HepG2 (cell line): ENCODE results near the gene SLC25A10. TPM values are rescaled to one million over a fixed set of nuclear protein-coding genes. Genes with fewer than 3 reads are reported as not detected.

ENCODE experiments used
- ATF3 ChIP-seq: sonication (generic); formaldehyde crosslinking; IDR thresholded peaks from 2 replicates; pipeline ENCODE4 v1.4.0; 2020; ENCODE audit warnings: missing genetic modification reagents
- DMAP1 ChIP-seq: IDR thresholded peaks from 2 replicates; pipeline ENCODE4 v1.6.1; 2016
- MBNL3 ChIP-seq: fragments of 250-450 bp; sonication (Bioruptor Pico); conservative IDR thresholded peaks from 2 replicates; pipeline ENCODE4 v1.8.0; 2022; ENCODE audit warnings: mild to moderate bottlenecking, inconsistent platforms
- MNT ChIP-seq: fragments of 450-650 bp; IDR thresholded peaks from 2 replicates; pipeline ENCODE4 v1.6.1; 2016
- PBX3 ChIP-seq: sonication (generic); formaldehyde crosslinking; IDR thresholded peaks from 2 replicates; pipeline ENCODE4 v1.8.1; 2023; ENCODE audit warnings: missing genetic modification reagents, inconsistent platforms, borderline replicate concordance
- RXRB ChIP-seq: IDR thresholded peaks from 2 replicates; pipeline ENCODE4 v1.6.1; 2016; ENCODE audit warnings: borderline replicate concordance, missing genetic modification reagents, missing compliant biosample characterization
- SNAI1 ChIP-seq: sonication (generic); formaldehyde crosslinking; IDR thresholded peaks from 2 replicates; pipeline ENCODE4 v1.5.0; 2020; ENCODE audit warnings: mild to moderate bottlenecking, missing genetic modification reagents, borderline replicate concordance
- ZBTB40 ChIP-seq, 2 experiments: fragments of 450-650 bp in 1 of 2; sonication (generic) in 1 of 2; formaldehyde crosslinking in 1 of 2; IDR thresholded peaks; 2 replicates each; pipeline versions ENCODE4 v1.6.1 to v1.8.0; 2016 to 2022; ENCODE audit warnings: antibody characterized with exemption in 1 of 2, mild to moderate bottlenecking in 1 of 2, missing genetic modification reagents in 1 of 2
- ZNF552 ChIP-seq: sonication (generic); formaldehyde crosslinking; IDR thresholded peaks from 2 replicates; pipeline ENCODE4 v1.9.0; 2022; ENCODE audit warnings: missing genetic modification reagents, mild to moderate bottlenecking, borderline replicate concordance
- ZNF781 ChIP-seq: sonication (generic); formaldehyde crosslinking; IDR thresholded peaks from 2 replicates; pipeline ENCODE4 v1.5.1; 2020; ENCODE audit warnings: borderline replicate concordance, mild to moderate bottlenecking, missing genetic modification reagents; ENCODE audit errors: not compliant biosample characterization
- ZNF839 ChIP-seq: sonication (generic); formaldehyde crosslinking; IDR thresholded peaks from 2 replicates; pipeline ENCODE4 v1.4.0; 2020; ENCODE audit warnings: missing genetic modification reagents, mild to moderate bottlenecking, borderline replicate concordance
- ZSCAN5A ChIP-seq: sonication (generic); formaldehyde crosslinking; IDR thresholded peaks from 2 replicates; pipeline ENCODE4 v1.8.0; 2022; ENCODE audit warnings: mild to moderate bottlenecking, missing genetic modification reagents, borderline replicate concordance
- polyA plus RNA-seq, 8 experiments: library from polyadenylated mRNA; depleted of rRNA in 3 of 8; stranded (reverse) in 7 of 8; unstranded in 1 of 8; fragments of >200 nt; fragmentation: Illumina TruSeq in 4 of 8; extraction: Trizol in 4 of 8; gene quantifications; 2 replicates each; pipeline versions ENCODE4 v1.2.1 to v1.2.3, GENCODE V29; 2011 to 2016; ENCODE audit warnings: low read depth in 4 of 8, missing spikeins in 1 of 8, mixed read lengths in 1 of 8; ENCODE audit not compliant: insufficient read depth in 1 of 8
- total RNA-seq, 5 experiments: library from RNA; depleted of rRNA; stranded (reverse); fragments of >200 nt; fragmentation: Illumina TruSeq; extraction: Trizol; gene quantifications; 2 replicates each; pipeline ENCODE4 v1.2.3, GENCODE V29; 2016; ENCODE audit warnings: low read depth in 1 of 5

Gene SLC25A10
- total and polyA plus RNA-seq, 2 of the 13 experiments (the other 11 are each of a cell fraction or from before 2014, with no cell fraction given), result 46.5 to 140 TPM

GRCh38 chr17:81701288-81702071, 10.6 kb upstream of the SLC25A10 start (continued):
- no peak for TF ChIP-seq ZBTB40 (IDR thresholded peaks at IDR 0.05)
- TF ChIP-seq ZBTB40 (CRISPR knock-in tag; IDR thresholded peaks at IDR 0.05), result 0 out of 2 replicates have a peak, but pooled peaks have one; percentile 17
- no peak for TF ChIP-seq MBNL3
- TF ChIP-seq ZNF552, result no peak
- peak; percentile 7; the same call in 1 of the 2 replicates for TF ChIP-seq ZSCAN5A (CRISPR knock-in tag)
- TF ChIP-seq PBX3, result no peak
- TF ChIP-seq MNT, result no peak
- 0 out of 2 replicates have a peak, but pooled peaks have one; percentile 4 for TF ChIP-seq ATF3
- no peak for TF ChIP-seq DMAP1 (CRISPR knock-in tag)
- no peak for TF ChIP-seq SNAI1 (CRISPR knock-in tag)
- TF ChIP-seq RXRB (CRISPR knock-in tag), result no peak
- TF ChIP-seq ZNF781 (CRISPR knock-in tag), result no peak
- TF ChIP-seq ZNF839 (CRISPR knock-in tag), result 0 out of 2 replicates have a peak, but pooled peaks have one; percentile 66
